ENCODE results near the gene GUK1. TPM values are rescaled to one million over a fixed set of nuclear protein-coding genes. Genes with fewer than 3 reads are reported as not detected.

Gene GUK1
- polyA plus RNA-seq, 1 experiment, result 177 TPM

DNA sequence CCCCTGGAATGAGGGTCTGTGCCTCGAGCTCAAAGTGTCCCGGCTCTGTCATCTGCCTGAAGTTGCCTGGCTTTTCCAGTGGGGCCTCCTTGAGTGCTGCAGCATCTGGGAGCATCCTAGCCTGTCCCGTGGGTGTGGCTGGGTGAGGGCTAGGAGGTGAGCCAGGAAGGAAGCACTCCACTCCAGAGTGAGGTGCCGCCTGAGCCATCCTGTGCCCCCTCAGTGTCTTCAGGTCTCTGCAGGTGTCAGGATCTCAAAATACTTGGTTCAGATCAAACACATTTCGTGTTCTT is 37.0 kb downstream of the GUK1 start:
- POLR2A ChIA-PET, result interaction anchor here (0.6 to 1.1 kb wide), 4 partner anchors 12 to 281 kb away, joined by 3 to 6 read pairs (median 4); a partner anchor contains a TSS
- H3K4me3 ChIP-seq (ENCODE audit: low read depth, low read length), result no peak overlapping the region

GRCh38 chr1:228177721-228178710 is 37.9 kb downstream of the GUK1 start:
- DNase-seq (ENCODE audit: low read depth, low spot score), result no peak
- ChIA-PET CTCF (interaction anchor here (0.8 to 4.5 kb wide), 5 partner anchors 12 to 280 kb away, joined by 3 to 25 read pairs (median 5); partner anchors contain the start of gene IBA57), POLR2A (interaction anchor here (0.5 to 1.6 kb wide), 6 partner anchors 12 to 320 kb away, joined by 3 to 6 read pairs (median 4); partner anchors contain the start of gene IBA57)
- Histone ChIP-seq H3K27me3 (ENCODE audit: control insufficient read depth, insufficient read depth, low read length) (no peaks in the 10 kb centered on the region), H3K9me3 (ENCODE audit: control insufficient read depth, insufficient read depth, low read length) (peaks cover 18% of the 10 kb centered on the region), H3K4me3 (ENCODE audit: low read depth, low read length) (no peak overlapping the region), H3K27ac (ENCODE audit: low read depth, low read length) (peak overlapping the region; percentile 90)
- TF ChIP-seq CTCF (IDR thresholded peaks at IDR 0.05; ENCODE audit: low read depth, low read length), result no peak

More for the DNA sequence above, 37.0 kb downstream of the GUK1 start:
- Histone ChIP-seq H3K27ac (ENCODE audit: low read depth, low read length) (no peak overlapping the region), H3K27me3 (ENCODE audit: control insufficient read depth, insufficient read depth, low read length) (no peaks in the 10 kb centered on the region), H3K9me3 (ENCODE audit: control insufficient read depth, insufficient read depth, low read length) (peaks cover 18% of the 10 kb centered on the region)
- CTCF ChIA-PET, result interaction anchor here (1.3 kb wide), 1 partner anchor 12 kb away, joined by 8 read pairs; the partner anchor contains the start of gene IBA57
- no peak for DNase-seq (ENCODE audit: low read depth, low spot score)
- no peak for TF ChIP-seq CTCF (IDR thresholded peaks at IDR 0.05; ENCODE audit: low read depth, low read length)

GRCh38 chr1:228178737-228179684 is 38.9 kb downstream of the GUK1 start:
- no peak for TF ChIP-seq CTCF (IDR thresholded peaks at IDR 0.05; ENCODE audit: low read depth, low read length)
- ChIA-PET POLR2A (interaction anchor here (0.5 to 1.6 kb wide), 6 partner anchors 12 to 309 kb away, joined by 3 to 6 read pairs (median 4); partner anchors contain the start of gene IBA57), CTCF (interaction anchor here (0.8 to 4.5 kb wide), 4 partner anchors 13 to 279 kb away, joined by 3 to 25 read pairs (median 4); partner anchors contain the start of gene IBA57)
- DNase-seq (ENCODE audit: low read depth, low spot score), result no peak
- peaks cover 11% of the 10 kb centered on the region for H3K9me3 ChIP-seq (ENCODE audit: control insufficient read depth, insufficient read depth, low read length)
- H3K27ac ChIP-seq (ENCODE audit: low read depth, low read length), result peak overlapping the region; percentile 90
- H3K27me3 ChIP-seq (ENCODE audit: control insufficient read depth, insufficient read depth, low read length), result no peaks in the 10 kb centered on the region
- no peak overlapping the region for H3K4me3 ChIP-seq (ENCODE audit: low read depth, low read length)

GRCh38 chr1:228180271-228180958 is 40.3 kb downstream of the GUK1 start:
- H3K9me3 ChIP-seq (ENCODE audit: control insufficient read depth, insufficient read depth, low read length), result peaks cover 4% of the 10 kb centered on the region
- TF ChIP-seq CTCF (IDR thresholded peaks at IDR 0.05; ENCODE audit: low read depth, low read length), result peak; percentile 30
- peak overlapping the region; percentile 39 for H3K27ac ChIP-seq (ENCODE audit: low read depth, low read length)
- H3K4me3 ChIP-seq (ENCODE audit: low read depth, low read length), result no peak overlapping the region
- no peaks in the 10 kb centered on the region for H3K27me3 ChIP-seq (ENCODE audit: control insufficient read depth, insufficient read depth, low read length)
- no peak for DNase-seq (ENCODE audit: low read depth, low spot score)
- POLR2A ChIA-PET, result interaction anchor here (0.7 kb wide), 1 partner anchor 181 kb away, joined by 8 read pairs; no protein-coding TSS in a partner anchor
- CTCF ChIA-PET, result interaction anchor here (4.5 kb wide), 1 partner anchor 14 kb away, joined by 25 read pairs; the partner anchor contains the start of gene IBA57
